Measurements from ENCODE around the gene SKIDA1.

DNA sequence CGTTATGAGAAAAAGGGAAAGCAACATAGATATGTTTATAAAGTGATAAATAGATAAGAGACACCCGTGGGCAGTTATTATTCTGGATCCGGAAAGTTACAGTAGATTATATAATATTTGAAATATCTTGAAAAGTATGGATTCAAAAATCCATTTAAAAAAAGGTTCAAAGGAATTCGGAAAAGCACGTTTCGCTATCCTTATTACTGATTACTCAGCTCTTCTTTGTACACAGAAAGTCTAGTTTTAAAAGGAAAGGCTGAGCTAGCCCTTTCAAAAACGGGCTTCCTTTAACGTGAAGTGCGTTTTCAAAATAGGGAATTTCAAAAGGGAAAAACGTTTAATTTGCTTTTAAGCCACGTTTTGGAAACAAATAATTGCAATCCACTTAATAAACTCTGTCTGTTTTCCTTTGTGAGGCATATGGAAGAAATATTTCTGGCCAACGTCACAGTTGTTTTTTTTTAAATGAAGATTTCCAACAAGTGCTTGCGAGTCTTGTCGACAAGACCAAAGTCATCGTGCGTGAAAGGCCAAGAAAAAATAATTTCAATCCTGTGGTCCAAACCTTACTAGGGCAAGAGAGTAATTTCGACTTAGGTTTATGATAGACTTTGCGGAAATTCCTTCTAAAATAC lies 2.2 kb upstream of the SKIDA1 start:
- TF ChIP-seq, protein P1, sequence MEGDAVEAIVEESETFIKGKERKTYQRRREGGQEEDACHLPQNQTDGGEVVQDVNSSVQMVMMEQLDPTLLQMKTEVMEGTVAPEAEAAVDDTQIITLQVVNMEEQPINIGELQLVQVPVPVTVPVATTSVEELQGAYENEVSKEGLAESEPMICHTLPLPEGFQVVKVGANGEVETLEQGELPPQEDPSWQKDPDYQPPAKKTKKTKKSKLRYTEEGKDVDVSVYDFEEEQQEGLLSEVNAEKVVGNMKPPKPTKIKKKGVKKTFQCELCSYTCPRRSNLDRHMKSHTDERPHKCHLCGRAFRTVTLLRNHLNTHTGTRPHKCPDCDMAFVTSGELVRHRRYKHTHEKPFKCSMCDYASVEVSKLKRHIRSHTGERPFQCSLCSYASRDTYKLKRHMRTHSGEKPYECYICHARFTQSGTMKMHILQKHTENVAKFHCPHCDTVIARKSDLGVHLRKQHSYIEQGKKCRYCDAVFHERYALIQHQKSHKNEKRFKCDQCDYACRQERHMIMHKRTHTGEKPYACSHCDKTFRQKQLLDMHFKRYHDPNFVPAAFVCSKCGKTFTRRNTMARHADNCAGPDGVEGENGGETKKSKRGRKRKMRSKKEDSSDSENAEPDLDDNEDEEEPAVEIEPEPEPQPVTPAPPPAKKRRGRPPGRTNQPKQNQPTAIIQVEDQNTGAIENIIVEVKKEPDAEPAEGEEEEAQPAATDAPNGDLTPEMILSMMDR (IDR thresholded peaks at IDR 0.05 in 2 of 3, conservative IDR thresholded peaks at IDR 0.05 in 1 of 3; ENCODE audit: borderline replicate concordance in 1 of 3, insufficient read depth in 1 of 3, low read depth in 2 of 3, low read length in 2 of 3) = no peak
- TF ChIP-seq SIN3A (IDR thresholded peaks at IDR 0.05; ENCODE audit: low read depth) = 0 out of 2 replicates have a peak, but pooled peaks have one; percentile 28
